Liver (tissue), 9 donors: ENCODE data around the gene MRPL24. TPM values are rescaled to one million over a fixed set of nuclear protein-coding genes. Genes with fewer than 3 reads are reported as not detected.

Source experiments
- DNase-seq: peaks from one replicate; pipeline ENCODE4 v3.0.0-alpha.2; 2017; ENCODE audit warnings: low spot score
- H3K27ac ChIP-seq, 2 donors: one replicate each; pipeline ENCODE4 v1.7.0; 2013; ENCODE audit warnings: inconsistent platforms in 2 of 2, low read length in 2 of 2, control low read depth in 1 of 2, low read depth in 1 of 2, mild to moderate bottlenecking in 1 of 2
- H3K27me3 ChIP-seq, 4 donors: one replicate each; pipeline versions ENCODE4 v1.6.1 to v1.7.0; 2013; ENCODE audit warnings: low read length in 3 of 4, inconsistent platforms in 1 of 4, mild to moderate bottlenecking in 1 of 4, moderate library complexity in 1 of 4; ENCODE audit not compliant: control insufficient read depth in 4 of 4, insufficient read depth in 4 of 4
- H3K36me3 ChIP-seq, 4 donors: one replicate each; pipeline versions ENCODE4 v1.6.1 to v1.7.0; 2013; ENCODE audit warnings: low read length in 3 of 4, mild to moderate bottlenecking in 3 of 4, low read depth in 1 of 4, moderate library complexity in 1 of 4; ENCODE audit not compliant: control insufficient read depth in 4 of 4, insufficient read depth in 3 of 4
- H3K4me1 ChIP-seq, 4 donors: one replicate each; pipeline versions ENCODE4 v1.6.1 to v1.7.0; 2013; ENCODE audit warnings: low read length in 3 of 4, mild to moderate bottlenecking in 3 of 4, moderate library complexity in 1 of 4; ENCODE audit not compliant: control insufficient read depth in 4 of 4, insufficient read depth in 4 of 4
- H3K4me3 ChIP-seq, 3 donors: one replicate each; pipeline versions ENCODE4 v1.6.1 to v1.7.0; 2013; ENCODE audit warnings: low read length in 3 of 3, control low read depth in 1 of 3, low read depth in 1 of 3, mild to moderate bottlenecking in 1 of 3
- H3K9ac ChIP-seq, 2 donors: one replicate each; pipeline ENCODE4 v1.7.0; 2013; ENCODE audit warnings: low read length in 2 of 2, mild to moderate bottlenecking in 2 of 2, moderate library complexity in 2 of 2, control low read depth in 1 of 2, low read depth in 1 of 2
- H3K9me3 ChIP-seq, 4 donors: one replicate each; pipeline versions ENCODE4 v1.6.1 to v1.7.0; 2013; ENCODE audit warnings: low read length in 3 of 4; ENCODE audit not compliant: control insufficient read depth in 4 of 4
- EGR1 ChIP-seq, 2 donors: IDR thresholded peaks; 2 replicates each; pipeline ENCODE4 v1.6.1; 2016 to 2018; ENCODE audit warnings: antibody characterized with exemption in 2 of 2, low read depth in 2 of 2
- FOXA1 ChIP-seq: IDR thresholded peaks from 2 replicates; pipeline ENCODE4 v1.6.1; 2016; ENCODE audit warnings: antibody characterized with exemption
- FOXA2 ChIP-seq: IDR thresholded peaks from 2 replicates; pipeline ENCODE4 v1.6.1; 2016; ENCODE audit warnings: antibody characterized with exemption
- GABPA ChIP-seq, 2 donors: IDR thresholded peaks in 1 of 2; conservative IDR thresholded peaks in 1 of 2; 2 replicates each; pipeline ENCODE4 v1.6.1; 2016; ENCODE audit warnings: antibody characterized with exemption in 2 of 2, mild to moderate bottlenecking in 1 of 2, moderate library complexity in 1 of 2
- HNF4A ChIP-seq, 2 donors: conservative IDR thresholded peaks; 2 replicates each; pipeline ENCODE4 v1.6.1; 2016; ENCODE audit warnings: antibody characterized with exemption in 2 of 2, mild to moderate bottlenecking in 2 of 2
- NR2F2 ChIP-seq: IDR thresholded peaks from 2 replicates; pipeline ENCODE4 v1.6.1; 2016; ENCODE audit warnings: antibody characterized with exemption
- RXRA ChIP-seq, 2 donors: IDR thresholded peaks; 2 replicates each; pipeline ENCODE4 v1.6.1; 2017 to 2018; ENCODE audit warnings: antibody characterized with exemption in 2 of 2, mild to moderate bottlenecking in 1 of 2
- TAF1 ChIP-seq: conservative IDR thresholded peaks from 2 replicates; pipeline ENCODE4 v1.6.1; 2016; ENCODE audit warnings: antibody characterized with exemption, mild to moderate bottlenecking
- YY1 ChIP-seq: IDR thresholded peaks from 2 replicates; pipeline ENCODE4 v1.6.1; 2016; ENCODE audit warnings: antibody characterized with exemption, mild to moderate bottlenecking
- ZBTB33 ChIP-seq: IDR thresholded peaks from 2 replicates; pipeline ENCODE4 v1.6.1; 2016; ENCODE audit warnings: antibody characterized with exemption
- WGBS: extraction: QIAGEN DNeasy Blood & Tissue Kit; methylation state at CpG from one replicate; pipeline ENCODE4 v1.1.7; 2013; 5-methylcytosine and 5-hydroxymethylcytosine counted together
- polyA plus RNA-seq, 2 donors: library from polyadenylated mRNA; stranded (reverse) in 1 of 2; unstranded in 1 of 2; fragments of 200-250 nt in 1 of 2; fragments of >200 nt in 1 of 2; fragmentation: Nextera tagmentation in 1 of 2; extraction: Ambion mirVana in 1 of 2; gene quantifications; one replicate each; pipeline versions ENCODE4 v1.2.1 to v1.2.3, GENCODE V29; 2013 to 2015
- total RNA-seq, 2 donors: library from RNA; depleted of rRNA; stranded (reverse); fragments of >200 nt; gene quantifications; one replicate each; pipeline ENCODE4 v1.2.3, GENCODE V29; 2014
- TF ChIP-seq, protein P1 (sequence below): IDR thresholded peaks from 2 replicates; pipeline ENCODE4 v1.6.1; 2016; ENCODE audit warnings: antibody characterized with exemption
- TF ChIP-seq, protein P2 (sequence below): IDR thresholded peaks from 2 replicates; pipeline ENCODE4 v1.6.1; 2016; ENCODE audit warnings: antibody characterized with exemption
- TF ChIP-seq, protein P3 (sequence below): fragments of 150-350 bp; IDR thresholded peaks from 2 replicates; pipeline ENCODE4 v1.5.1; 2017; ENCODE audit warnings: improper control_type of control experiment, low read depth, low read length; ENCODE audit not compliant: missing input control
- TF ChIP-seq, protein P4 (sequence below): IDR thresholded peaks from 2 replicates; pipeline ENCODE4 v1.6.1; 2016; ENCODE audit warnings: antibody characterized with exemption, mild to moderate bottlenecking
- donor health status: healthy.
- donor health status: healthy.
- donor health status: healthy.
- donor health status: healthy.
- donor health status: healthy.

The MRPL24 gene
- total and polyA plus RNA-seq, 4 donors, result 26.2 to 123 (median 61.1) TPM

DNA sequence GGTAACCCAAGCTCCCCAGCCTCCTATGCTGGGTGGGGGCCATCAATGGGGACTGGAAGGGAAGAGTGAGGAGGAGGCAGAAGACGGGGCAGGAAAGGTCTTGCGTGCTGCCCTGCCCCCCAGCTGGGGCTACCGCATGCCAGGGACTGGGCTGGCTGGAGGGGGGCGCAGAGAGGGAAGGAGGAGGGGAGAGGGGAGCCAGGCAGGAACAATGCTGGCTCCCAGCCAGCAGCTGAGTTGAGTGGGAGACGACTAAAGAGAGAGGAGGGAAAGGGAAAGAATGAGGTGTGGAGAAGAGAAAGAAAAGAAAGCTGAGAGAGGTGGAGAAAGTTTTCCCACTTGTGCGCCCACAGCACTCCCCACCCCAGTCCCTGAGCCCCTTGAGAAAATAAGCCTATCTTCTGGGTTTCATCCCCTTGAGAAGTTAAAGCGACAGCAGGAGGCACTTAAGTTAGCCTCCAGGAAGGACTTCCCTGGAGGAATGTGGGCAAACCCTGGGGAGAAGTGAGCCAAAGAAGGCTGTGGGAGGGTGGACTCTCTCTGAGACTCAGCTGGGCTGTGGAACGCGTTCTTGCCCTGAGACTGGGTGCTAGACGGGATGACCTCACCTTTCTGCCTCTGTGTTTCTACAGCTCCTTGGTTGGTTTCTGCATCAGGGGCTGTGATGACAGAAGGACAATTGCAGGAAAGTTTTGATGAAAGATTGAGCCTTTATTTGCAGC, 50.8 kb downstream of the MRPL24 start:
- peaks cover 0 to 5% (median 3%) of the 10 kb centered on the region in 4 donors for H3K4me1 ChIP-seq
- H3K9me3 ChIP-seq, result no peaks in the 10 kb centered on the region
- H3K27me3 ChIP-seq, result peaks cover 0 to 2% (median under 1%) of the 10 kb centered on the region in 4 donors
- H3K4me3 ChIP-seq, result no peak overlapping the region
- H3K9ac ChIP-seq, result no peak overlapping the region
- TF ChIP-seq ZBTB33 (no peak), GABPA (IDR thresholded peaks at IDR 0.05 in 1 of 2, conservative IDR thresholded peaks at IDR 0.05 in 1 of 2) (no peak), HNF4A (conservative IDR thresholded peaks at IDR 0.05) (no peak), YY1 (no peak), FOXA2 (no peak), NR2F2 (no peak), EGR1 (IDR thresholded peaks at IDR 0.05; ENCODE audit: low read depth in 2 of 2) (no peak), FOXA1 (no peak), RXRA (IDR thresholded peaks at IDR 0.05) (no peak), TAF1 (no peak)
- TF ChIP-seq, protein P1, sequence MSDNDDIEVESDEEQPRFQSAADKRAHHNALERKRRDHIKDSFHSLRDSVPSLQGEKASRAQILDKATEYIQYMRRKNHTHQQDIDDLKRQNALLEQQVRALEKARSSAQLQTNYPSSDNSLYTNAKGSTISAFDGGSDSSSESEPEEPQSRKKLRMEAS, result no peak
- TF ChIP-seq, protein P2, sequence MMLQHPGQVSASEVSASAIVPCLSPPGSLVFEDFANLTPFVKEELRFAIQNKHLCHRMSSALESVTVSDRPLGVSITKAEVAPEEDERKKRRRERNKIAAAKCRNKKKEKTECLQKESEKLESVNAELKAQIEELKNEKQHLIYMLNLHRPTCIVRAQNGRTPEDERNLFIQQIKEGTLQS, result no peak
- TF ChIP-seq, protein P3, sequence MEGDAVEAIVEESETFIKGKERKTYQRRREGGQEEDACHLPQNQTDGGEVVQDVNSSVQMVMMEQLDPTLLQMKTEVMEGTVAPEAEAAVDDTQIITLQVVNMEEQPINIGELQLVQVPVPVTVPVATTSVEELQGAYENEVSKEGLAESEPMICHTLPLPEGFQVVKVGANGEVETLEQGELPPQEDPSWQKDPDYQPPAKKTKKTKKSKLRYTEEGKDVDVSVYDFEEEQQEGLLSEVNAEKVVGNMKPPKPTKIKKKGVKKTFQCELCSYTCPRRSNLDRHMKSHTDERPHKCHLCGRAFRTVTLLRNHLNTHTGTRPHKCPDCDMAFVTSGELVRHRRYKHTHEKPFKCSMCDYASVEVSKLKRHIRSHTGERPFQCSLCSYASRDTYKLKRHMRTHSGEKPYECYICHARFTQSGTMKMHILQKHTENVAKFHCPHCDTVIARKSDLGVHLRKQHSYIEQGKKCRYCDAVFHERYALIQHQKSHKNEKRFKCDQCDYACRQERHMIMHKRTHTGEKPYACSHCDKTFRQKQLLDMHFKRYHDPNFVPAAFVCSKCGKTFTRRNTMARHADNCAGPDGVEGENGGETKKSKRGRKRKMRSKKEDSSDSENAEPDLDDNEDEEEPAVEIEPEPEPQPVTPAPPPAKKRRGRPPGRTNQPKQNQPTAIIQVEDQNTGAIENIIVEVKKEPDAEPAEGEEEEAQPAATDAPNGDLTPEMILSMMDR, result no peak
- TF ChIP-seq, protein P4, sequence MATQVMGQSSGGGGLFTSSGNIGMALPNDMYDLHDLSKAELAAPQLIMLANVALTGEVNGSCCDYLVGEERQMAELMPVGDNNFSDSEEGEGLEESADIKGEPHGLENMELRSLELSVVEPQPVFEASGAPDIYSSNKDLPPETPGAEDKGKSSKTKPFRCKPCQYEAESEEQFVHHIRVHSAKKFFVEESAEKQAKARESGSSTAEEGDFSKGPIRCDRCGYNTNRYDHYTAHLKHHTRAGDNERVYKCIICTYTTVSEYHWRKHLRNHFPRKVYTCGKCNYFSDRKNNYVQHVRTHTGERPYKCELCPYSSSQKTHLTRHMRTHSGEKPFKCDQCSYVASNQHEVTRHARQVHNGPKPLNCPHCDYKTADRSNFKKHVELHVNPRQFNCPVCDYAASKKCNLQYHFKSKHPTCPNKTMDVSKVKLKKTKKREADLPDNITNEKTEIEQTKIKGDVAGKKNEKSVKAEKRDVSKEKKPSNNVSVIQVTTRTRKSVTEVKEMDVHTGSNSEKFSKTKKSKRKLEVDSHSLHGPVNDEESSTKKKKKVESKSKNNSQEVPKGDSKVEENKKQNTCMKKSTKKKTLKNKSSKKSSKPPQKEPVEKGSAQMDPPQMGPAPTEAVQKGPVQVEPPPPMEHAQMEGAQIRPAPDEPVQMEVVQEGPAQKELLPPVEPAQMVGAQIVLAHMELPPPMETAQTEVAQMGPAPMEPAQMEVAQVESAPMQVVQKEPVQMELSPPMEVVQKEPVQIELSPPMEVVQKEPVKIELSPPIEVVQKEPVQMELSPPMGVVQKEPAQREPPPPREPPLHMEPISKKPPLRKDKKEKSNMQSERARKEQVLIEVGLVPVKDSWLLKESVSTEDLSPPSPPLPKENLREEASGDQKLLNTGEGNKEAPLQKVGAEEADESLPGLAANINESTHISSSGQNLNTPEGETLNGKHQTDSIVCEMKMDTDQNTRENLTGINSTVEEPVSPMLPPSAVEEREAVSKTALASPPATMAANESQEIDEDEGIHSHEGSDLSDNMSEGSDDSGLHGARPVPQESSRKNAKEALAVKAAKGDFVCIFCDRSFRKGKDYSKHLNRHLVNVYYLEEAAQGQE, result no peak
- H3K36me3 ChIP-seq, result no peaks in the 10 kb centered on the region
- no peak for DNase-seq
- H3K27ac ChIP-seq, result no peak overlapping the region
- 27% methylated on average over 10 of the region's 10 CpGs for WGBS
